Activated T-helper 1 cell treated with anti-CD3 and anti-CD28 coated beads, Interleukin-12 subunit alpha, Interleukin-12 subunit beta, Interleukin-2, Interleukin-4 antibody, amounts not matched to agents 30 ng/mL and 10 ng/mL and 1 ng/mL, durations not matched to agents 14 hours and 24 hours and 36 hours (primary cell): ENCODE results near the gene GAS1. TPM values are rescaled to one million over a fixed set of nuclear protein-coding genes. Genes with fewer than 3 reads are reported as not detected.

ENCODE experiments used
- DNase-seq: peaks from one replicate; pipeline ENCODE4 v3.0.0; 2021; ENCODE audit warnings: low spot score
- H3K27ac Mint-ChIP-seq: one replicate; pipeline ENCODE4 v1.8.0; 2021; ENCODE audit warnings: mild to moderate bottlenecking, mixed read lengths
- H3K27me3 Mint-ChIP-seq: one replicate; pipeline ENCODE4 v1.8.0; 2022; ENCODE audit warnings: mild to moderate bottlenecking, moderate library complexity, mixed read lengths; ENCODE audit not compliant: insufficient read depth
- H3K36me3 Mint-ChIP-seq: one replicate; pipeline ENCODE4 v1.8.0; 2021; ENCODE audit warnings: low read depth, mixed read lengths
- H3K4me1 Mint-ChIP-seq: one replicate; pipeline ENCODE4 v1.8.0; 2021; ENCODE audit warnings: low read depth, mixed read lengths
- H3K4me3 Mint-ChIP-seq: one replicate; pipeline ENCODE4 v1.8.0; 2021; ENCODE audit warnings: mild to moderate bottlenecking, moderate library complexity, mixed read lengths
- H3K9me3 Mint-ChIP-seq: one replicate; pipeline ENCODE4 v1.8.0; 2021; ENCODE audit warnings: mixed read lengths
- intact Hi-C: fragments of 100-400 bp; cut with micrococcal nuclease; formaldehyde crosslinking; loops from one replicate; pipeline ENCODE4 v1.15.1; 2024
- total RNA-seq: library from RNA; stranded (reverse); gene quantifications from 2 replicates; pipeline ENCODE4 v1.2.3, GENCODE V29; 2022

GAS1 gene
- total RNA-seq, 1 donor from 2014 or later, result 0.23 TPM

DNA sequence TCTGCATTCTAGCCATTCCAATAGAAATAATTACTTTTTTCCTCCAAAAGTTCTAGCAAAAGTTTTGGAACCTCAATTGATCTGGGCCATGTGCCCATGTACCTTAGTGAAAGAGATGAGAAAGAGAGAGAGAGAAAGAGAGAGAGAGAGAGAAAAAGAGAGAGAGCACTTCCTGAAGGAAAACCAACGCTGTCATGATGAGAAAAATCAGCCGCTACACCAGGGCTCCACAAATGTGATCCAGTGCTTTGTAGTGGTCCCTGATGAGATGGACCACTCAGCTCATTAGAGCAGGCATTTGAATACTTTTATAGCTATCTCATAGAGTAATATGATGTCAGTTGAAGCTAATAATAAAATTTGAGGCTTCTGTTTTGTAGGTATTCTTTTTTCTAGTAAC, 7.7 kb upstream of the GAS1 start:
- H3K9me3 Mint-ChIP-seq, result peaks cover 19% of the 10 kb centered on the region
- peaks cover 16% of the 10 kb centered on the region for H3K27me3 Mint-ChIP-seq
- H3K27ac Mint-ChIP-seq, result no peak overlapping the region
- no peak for DNase-seq
- no peaks in the 10 kb centered on the region for H3K36me3 Mint-ChIP-seq
- H3K4me3 Mint-ChIP-seq, result no peak overlapping the region
- intact Hi-C loops, result no loop called here
- no peaks in the 10 kb centered on the region for H3K4me1 Mint-ChIP-seq

DNA sequence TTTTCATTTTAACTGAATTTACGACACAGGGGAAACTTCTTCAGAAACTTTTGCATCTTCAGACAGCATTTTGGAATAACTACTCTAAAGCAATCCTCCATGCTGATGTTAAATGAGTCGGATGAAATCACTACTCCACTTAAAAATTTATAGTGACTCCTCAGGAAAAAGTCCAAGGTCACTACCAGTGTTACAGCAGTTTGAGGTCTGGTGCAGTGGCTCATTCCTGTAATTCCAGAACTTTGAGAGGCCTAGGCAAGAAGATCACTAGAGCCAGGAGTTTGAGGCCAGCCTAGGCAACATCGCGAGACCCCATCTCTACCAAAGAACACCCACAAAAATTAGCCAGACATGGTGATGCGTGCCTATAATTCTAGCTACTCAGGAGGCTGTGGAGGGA, 5.9 kb upstream of the GAS1 start:
- peaks cover 11% of the 10 kb centered on the region for H3K27me3 Mint-ChIP-seq
- no peak for DNase-seq
- H3K36me3 Mint-ChIP-seq, result no peaks in the 10 kb centered on the region
- H3K9me3 Mint-ChIP-seq, result peaks cover 19% of the 10 kb centered on the region
- no peak overlapping the region for H3K4me3 Mint-ChIP-seq
- no peak overlapping the region for H3K27ac Mint-ChIP-seq
- peaks cover 8% of the 10 kb centered on the region for H3K4me1 Mint-ChIP-seq
- intact Hi-C loops, result no loop called here

DNA sequence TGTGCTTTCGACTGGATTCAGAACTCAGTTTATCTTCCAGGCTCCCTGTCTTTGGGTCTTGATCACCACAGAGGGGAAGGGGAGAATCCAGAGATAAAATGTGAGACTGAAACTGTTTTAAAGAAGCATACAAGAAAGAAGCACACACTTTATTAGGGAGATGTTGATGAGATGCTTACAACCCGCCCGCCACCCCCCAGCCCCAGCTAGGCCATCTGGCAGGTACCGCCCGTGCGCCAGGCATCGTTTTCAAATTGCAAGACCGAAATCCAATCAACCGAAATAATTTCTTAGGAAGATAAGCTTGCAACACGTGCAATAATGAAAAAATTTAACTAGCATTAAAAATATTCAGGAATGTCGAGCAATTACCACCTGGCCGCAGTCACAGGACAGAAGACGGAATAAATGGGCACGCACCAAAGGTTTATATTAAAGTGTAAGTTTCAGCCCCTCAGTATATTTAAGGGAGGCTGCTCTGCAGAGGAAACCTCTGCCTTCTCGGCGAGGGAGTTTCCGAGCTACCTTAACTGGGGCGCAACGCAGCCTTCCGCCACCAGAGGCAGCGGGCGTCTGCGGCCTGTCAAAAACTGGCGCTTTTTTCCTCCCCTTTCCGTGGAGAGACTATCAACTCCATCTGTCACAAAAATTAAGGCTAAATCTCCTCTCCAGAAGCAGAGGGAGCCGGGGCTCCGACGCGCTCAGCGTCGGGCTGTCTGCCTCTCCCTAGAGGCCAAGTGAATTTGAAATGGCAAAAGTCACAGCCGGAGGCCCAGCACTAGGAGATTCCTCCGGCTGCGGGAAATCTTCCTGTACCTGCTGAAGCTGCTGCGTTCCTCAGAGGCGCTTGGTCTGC, 996 bp upstream of the GAS1 start:
- Mint-ChIP-seq H3K9me3 (peaks cover 14% of the 10 kb centered on the region), H3K36me3 (no peaks in the 10 kb centered on the region), H3K4me3 (peak overlapping the region; percentile 84), H3K27ac (no peak overlapping the region), H3K4me1 (peaks cover 10% of the 10 kb centered on the region), H3K27me3 (peaks cover 21% of the 10 kb centered on the region)
- intact Hi-C loops, result loop anchor here (5.0 to 10.0 kb wide), 6 partner anchors 329 to 1359 kb away; partner anchors contain the start of genes AGTPBP1 and TUT7
- peak; percentile 54 for DNase-seq

DNA sequence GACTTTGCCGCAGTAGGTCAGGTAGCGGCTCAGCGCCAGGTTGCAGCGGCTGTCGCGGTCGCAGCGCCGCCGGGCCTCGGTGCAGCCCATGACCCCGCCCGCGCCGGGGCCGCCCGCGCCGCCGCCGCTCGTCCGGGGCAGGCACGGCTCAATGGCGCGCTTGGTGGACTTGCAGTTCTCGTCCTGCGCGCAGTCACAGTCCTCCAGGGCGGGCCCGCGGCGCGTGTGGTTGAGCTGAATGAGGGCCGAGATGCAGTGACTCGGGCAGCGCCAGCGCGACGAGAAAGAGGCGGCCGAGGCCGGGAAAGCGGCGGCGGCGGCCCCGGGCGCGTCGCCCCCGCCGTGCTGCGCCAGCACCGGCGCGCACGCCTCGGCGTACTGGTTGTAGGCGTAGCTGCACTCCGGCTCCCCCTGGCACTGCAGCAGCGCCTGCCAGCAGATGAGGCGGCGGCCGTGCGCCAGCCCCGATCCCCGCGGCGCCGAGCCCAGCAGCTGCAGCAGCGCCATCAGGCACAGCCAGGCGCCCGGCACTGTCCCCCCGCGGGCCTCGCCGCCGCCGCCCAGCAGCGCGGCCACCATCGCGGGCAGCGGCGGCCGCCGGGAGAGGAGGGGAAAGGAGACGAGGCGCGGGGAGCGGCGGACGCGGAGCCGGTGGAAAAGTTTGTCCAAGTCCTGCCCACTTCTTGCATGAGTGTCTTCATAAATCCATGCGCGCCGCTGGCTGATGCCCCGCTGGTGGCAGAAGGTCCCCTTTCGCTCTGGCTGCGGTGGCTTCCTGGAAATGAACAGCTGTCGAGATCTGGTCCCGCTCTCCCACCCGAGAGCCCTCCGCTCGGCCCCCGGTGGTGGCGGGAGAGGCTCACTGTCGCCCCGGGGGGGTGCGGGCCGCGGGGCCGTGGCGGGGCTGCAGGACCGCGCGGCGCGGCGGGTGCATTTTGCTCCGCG, 833 bp downstream of the GAS1 start:
- intact Hi-C loops, result loop anchor here (5.0 to 10.0 kb wide), 6 partner anchors 331 to 1361 kb away; partner anchors contain the start of genes AGTPBP1 and TUT7

DNA sequence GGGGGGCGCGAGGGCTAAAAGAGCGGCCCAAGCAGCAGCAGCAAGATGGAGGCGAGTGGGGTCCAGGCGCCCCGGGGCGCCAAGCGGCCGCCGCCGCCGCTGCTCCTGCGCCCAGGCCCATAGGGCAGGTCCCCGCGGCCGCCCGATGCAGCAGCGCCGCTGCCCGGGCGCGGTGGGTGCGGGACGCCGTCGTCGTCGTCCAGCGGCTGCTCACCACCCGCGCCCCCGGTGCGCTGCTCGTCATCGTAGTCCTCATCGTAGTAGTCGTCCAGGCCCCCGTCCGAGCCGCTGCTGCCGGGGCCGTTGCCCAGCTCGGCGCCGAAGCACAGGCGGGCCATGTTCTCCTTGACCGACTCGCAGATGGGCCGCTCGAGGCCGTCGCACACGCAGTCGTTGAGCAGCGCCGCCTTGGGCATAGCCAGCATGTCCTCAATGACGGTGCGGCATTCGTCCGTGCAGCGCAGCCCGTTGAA, 1.5 kb downstream of the GAS1 start:
- no peak for DNase-seq
- H3K4me3 Mint-ChIP-seq, result peak overlapping the region; percentile 54
- no peak overlapping the region for H3K27ac Mint-ChIP-seq
- peaks cover 41% of the 10 kb centered on the region for H3K27me3 Mint-ChIP-seq
- H3K4me1 Mint-ChIP-seq, result peaks cover 10% of the 10 kb centered on the region
- H3K36me3 Mint-ChIP-seq, result no peaks in the 10 kb centered on the region
- intact Hi-C loops, result loop anchor here (5.0 to 10.0 kb wide), 6 partner anchors 332 to 1362 kb away; partner anchors contain the start of genes AGTPBP1 and TUT7
- H3K9me3 Mint-ChIP-seq, result no peaks in the 10 kb centered on the region

More for the DNA sequence above, 833 bp downstream of the GAS1 start:
- no peaks in the 10 kb centered on the region for H3K9me3 Mint-ChIP-seq
- H3K36me3 Mint-ChIP-seq, result no peaks in the 10 kb centered on the region
- peaks cover 34% of the 10 kb centered on the region for H3K27me3 Mint-ChIP-seq
- peak overlapping the region; percentile 68 for H3K4me3 Mint-ChIP-seq
- H3K27ac Mint-ChIP-seq, result no peak overlapping the region
- H3K4me1 Mint-ChIP-seq, result peaks cover 10% of the 10 kb centered on the region
- peak; percentile 22 for DNase-seq

DNA sequence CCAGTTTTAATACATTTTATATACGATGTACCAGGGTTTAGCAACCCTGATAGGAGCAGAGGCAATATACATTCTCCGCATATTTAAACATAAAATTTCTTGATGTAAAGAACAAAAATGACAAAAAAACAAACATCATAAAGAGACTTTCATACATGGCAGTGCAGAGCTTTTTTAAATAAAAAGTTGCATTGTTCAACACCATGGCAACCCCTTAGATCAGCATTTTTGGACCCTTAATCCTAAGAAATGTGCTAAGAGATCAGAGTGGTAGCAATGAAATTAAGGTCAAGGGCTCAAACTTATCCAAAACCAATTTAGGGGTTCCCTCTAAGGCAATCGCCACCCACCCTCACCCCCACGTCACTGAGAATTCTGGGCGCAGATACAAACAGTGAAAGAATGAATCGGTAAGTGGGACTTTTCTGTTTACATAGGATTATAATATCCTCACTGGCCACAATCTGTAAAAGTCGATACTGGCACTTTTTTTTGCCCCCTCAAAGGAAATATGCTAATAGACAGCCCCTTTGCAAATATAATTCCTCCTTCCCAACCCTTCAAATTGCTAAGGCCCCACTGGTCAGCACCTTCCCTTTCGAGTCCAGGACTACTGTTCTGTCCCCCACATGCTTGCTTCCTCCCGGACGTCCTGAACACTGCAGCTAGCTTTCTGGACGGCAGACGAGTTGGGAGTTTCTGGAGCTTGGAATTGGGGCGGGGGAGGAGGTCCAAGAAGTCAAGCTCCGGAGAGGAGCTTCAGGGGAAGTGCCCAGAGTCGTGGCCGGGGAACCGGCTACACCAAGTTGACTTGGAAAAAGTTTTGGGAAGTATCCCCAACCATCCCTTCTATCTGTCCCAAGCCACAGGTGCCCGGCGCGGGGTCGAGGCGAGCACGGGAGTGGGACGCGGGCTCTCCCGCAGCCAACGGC, 2.2 kb downstream of the GAS1 start:
- peaks cover 10% of the 10 kb centered on the region for H3K4me1 Mint-ChIP-seq
- H3K4me3 Mint-ChIP-seq, result peak overlapping the region; percentile 51
- H3K27me3 Mint-ChIP-seq, result peaks cover 45% of the 10 kb centered on the region
- no peaks in the 10 kb centered on the region for H3K9me3 Mint-ChIP-seq
- peak overlapping the region; percentile 18 for H3K27ac Mint-ChIP-seq
- no peak for DNase-seq
- intact Hi-C loops, result loop anchor here (5.0 to 10.0 kb wide), 6 partner anchors 332 to 1362 kb away; partner anchors contain the start of genes AGTPBP1 and TUT7
- no peaks in the 10 kb centered on the region for H3K36me3 Mint-ChIP-seq

DNA sequence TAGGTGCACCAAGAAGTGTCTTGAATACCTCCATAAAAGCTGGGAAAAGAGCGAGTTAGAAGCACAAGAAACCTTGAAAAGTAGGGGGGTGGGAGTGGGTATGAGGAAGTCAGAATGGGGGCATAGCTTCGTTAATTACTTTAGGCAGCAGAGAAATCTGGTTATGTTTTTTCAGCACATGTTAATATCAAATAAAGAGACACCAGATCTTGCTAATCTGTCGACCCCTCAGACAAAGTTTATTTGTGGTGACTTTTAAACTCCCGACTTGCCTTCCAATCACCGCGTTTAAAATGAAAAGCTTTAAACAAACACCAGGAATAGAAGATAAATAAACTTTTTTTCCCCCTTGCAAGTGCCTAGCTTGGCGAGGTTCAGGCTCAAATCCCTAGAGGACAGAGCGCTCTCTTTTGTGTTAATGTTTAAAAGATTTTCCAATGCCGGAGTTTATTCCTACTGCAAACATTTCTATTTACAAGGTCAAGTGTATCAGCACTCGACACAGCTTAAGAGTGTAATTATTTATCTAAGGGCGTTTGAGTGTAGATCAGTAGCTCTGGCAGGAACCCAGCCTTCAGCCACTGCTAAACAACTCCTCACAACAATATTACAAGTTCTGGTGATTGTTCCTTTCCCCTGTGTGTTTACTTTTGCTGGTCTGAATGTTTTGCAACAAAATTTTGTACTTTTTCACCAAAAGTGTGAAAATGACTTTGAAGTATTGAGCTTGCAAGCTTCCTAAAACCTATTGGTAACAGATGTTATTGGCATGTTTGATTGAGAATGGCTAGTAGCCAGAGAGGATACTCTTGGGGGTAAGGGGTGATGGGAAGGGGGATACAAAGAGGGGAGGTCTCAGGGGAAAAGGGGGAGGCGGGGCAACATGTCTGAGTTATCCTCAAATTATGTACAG, 3.8 kb downstream of the GAS1 start:
- DNase-seq, result no peak
- intact Hi-C loops, result loop anchor here (10.0 kb wide), 1 partner anchor 839 kb away; no protein-coding TSS in a partner anchor
- Mint-ChIP-seq H3K4me1 (peaks cover 5% of the 10 kb centered on the region), H3K36me3 (no peaks in the 10 kb centered on the region), H3K27ac (no peak overlapping the region), H3K4me3 (no peak overlapping the region), H3K27me3 (peaks cover 50% of the 10 kb centered on the region), H3K9me3 (no peaks in the 10 kb centered on the region)

DNA sequence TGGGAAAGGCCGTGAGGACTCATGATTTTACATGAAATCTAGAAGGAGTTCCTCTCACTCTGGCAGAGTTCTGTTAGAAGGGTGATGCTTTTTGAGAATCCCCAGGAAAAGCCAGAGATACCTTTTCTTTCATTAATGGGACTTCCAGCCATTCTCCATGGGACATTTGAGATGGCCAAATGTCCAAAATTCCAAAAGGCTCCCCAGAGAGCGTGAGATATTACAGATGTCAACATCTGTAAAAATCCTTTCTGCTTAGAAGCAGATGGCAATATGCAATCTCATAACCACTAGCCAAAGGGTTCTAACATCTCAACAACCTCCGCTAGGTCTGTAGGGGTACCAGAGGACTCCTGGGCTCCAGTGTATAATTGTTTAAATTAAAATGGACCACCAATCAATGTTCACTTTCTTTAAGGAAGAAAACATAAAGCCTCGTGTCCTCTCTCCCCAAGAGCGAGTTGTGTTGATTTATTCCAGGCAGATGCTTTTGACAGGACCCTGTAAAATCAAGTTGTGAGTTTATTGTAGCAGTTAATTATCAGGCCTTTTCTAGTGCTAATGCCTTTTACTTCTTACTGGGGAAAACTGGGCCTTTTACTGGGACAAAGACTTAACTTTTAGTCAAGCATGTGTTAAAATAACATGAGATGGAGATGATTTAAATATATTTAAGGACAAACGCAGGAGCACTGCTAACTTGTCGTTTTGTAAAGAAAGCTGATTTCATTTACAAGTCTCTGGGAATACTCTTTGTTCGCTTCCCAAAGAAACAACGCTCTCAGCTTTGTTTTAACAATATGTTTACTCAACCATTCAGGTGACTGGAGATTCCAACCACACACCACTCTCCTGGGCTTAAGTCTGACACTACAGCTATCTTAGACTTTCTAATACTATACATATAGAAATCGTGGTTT, 4.8 kb downstream of the GAS1 start:
- no peak overlapping the region for H3K4me3 Mint-ChIP-seq
- no peak for DNase-seq
- intact Hi-C loops, result loop anchor here (10.0 kb wide), 1 partner anchor 838 kb away; no protein-coding TSS in a partner anchor
- H3K9me3 Mint-ChIP-seq, result no peaks in the 10 kb centered on the region
- H3K36me3 Mint-ChIP-seq, result no peaks in the 10 kb centered on the region
- no peak overlapping the region for H3K27ac Mint-ChIP-seq
- peaks cover 50% of the 10 kb centered on the region for H3K27me3 Mint-ChIP-seq
- no peaks in the 10 kb centered on the region for H3K4me1 Mint-ChIP-seq

DNA sequence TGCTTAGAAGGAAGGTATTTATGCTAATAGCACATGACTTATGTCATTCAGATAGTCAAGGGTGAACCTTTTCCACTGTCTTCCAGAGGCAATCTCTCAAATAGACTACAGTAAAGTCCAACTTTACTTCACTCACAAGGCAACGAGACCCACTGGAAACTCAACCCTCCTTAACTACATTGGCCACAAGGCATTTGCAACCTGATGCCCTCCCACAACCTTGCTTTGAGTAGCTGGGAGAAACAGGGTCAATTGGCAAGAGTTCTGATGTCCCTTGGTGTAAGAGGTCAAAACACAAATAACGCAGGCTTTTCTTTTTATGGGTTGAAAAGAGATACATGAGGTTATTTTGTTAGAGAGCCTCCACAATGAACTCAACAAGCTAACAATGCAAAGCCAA, 6.1 kb downstream of the GAS1 start:
- no peak overlapping the region for H3K27ac Mint-ChIP-seq
- H3K36me3 Mint-ChIP-seq, result no peaks in the 10 kb centered on the region
- intact Hi-C loops, result loop anchor here (10.0 kb wide), 1 partner anchor 836 kb away; no protein-coding TSS in a partner anchor
- no peaks in the 10 kb centered on the region for H3K9me3 Mint-ChIP-seq
- peaks cover 50% of the 10 kb centered on the region for H3K27me3 Mint-ChIP-seq
- H3K4me1 Mint-ChIP-seq, result no peaks in the 10 kb centered on the region
- no peak for DNase-seq
- no peak overlapping the region for H3K4me3 Mint-ChIP-seq

DNA sequence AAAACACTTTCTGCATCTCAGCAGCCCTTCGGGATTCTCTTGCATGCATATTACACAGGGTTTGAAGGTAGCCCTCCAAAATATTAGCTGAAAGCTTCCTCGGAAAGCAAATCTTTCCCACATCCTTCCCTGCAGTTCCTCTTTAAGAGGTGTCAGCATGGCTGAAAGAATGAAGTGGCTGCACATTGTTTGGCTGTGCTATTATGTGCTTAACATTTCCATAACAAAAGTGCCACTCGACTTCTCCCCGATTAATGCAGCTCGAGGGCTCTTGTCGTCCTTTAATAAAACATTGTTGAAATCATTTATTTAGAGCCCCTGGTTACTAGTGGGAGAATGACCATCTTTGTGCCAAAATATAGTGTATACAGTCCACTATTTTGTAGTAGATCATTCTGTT, 6.5 kb downstream of the GAS1 start:
- Mint-ChIP-seq H3K27ac (no peak overlapping the region), H3K4me3 (no peak overlapping the region), H3K4me1 (no peaks in the 10 kb centered on the region), H3K9me3 (no peaks in the 10 kb centered on the region), H3K36me3 (no peaks in the 10 kb centered on the region), H3K27me3 (peaks cover 50% of the 10 kb centered on the region)
- no peak for DNase-seq
- intact Hi-C loops, result loop anchor here (10.0 kb wide), 1 partner anchor 836 kb away; no protein-coding TSS in a partner anchor
